EH (cell line): ENCODE measurements around the gene SREBF1.

ENCODE experiments used
- DNase-seq: peaks from one replicate; pipeline ENCODE4 v3.0.0-alpha.2; 2015; ENCODE audit warnings: low read depth

SREBF1 gene

DNA sequence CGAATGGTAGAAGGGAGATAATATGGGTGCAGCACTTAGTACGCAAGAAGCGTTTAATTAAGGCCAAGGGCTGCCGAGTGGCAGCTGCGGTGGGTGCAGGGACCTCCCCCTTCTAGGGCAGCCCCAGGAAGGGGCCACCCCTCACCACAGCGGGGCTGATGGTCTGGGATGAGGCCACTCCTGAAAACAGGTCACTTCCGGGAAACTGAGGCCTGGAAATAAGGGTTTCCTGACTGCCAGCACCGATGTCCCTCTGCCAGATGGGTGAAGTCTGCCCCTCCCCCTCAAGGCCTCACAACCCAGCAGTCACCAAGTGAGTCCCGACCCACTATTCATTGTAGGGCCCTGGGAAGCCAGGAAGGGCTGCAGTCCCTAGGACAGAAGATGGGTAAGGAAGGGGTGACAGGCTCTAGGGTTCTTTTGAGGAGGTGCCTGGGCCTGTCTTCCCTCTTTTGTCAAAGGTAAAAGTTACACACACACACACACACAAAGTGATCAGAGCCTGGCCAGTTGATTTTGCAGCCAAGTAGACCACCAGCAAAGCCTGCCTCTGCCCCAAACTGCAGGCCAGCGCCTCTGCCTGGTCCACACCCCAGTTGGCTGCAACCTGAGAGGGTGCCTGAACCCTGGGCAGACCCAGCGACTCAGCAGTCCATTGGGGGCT, 12.5 kb downstream of the SREBF1 start:
- no peak for DNase-seq

DNA sequence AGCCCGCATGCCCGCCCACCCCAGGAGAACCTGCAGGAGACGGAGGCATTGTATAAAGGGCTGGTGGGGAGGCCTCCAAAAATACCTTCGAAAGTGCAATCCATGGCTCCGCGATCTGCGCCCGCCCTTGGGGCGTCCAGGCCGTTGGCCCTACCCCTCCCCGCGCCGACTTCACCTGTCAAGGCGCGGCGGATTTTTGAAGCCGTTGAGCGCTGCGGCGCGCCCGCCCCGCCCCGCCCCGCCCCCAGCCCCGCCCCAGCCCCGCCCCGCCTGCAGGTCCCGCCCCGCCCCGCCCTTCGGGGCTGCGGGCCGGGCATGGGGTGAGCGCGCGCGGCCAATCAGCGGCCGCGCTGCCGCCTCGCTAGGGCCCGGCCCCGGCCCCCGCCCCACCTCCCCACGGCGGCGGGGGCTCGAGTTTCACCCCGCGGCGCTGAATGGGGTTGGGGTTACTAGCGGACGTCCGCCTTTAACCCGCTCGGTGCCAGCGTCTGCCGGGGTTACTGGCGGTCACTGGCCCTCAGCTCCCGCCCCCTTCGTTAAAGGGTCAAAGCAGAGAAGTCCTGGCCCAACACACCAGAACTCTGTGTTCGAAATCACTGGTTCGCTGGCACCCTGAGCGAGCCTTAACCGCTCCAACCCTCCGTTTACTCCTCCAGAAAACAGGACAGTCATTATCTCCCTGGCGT, 13.2 kb downstream of the SREBF1 start:
- peak; percentile 89 for DNase-seq

DNA sequence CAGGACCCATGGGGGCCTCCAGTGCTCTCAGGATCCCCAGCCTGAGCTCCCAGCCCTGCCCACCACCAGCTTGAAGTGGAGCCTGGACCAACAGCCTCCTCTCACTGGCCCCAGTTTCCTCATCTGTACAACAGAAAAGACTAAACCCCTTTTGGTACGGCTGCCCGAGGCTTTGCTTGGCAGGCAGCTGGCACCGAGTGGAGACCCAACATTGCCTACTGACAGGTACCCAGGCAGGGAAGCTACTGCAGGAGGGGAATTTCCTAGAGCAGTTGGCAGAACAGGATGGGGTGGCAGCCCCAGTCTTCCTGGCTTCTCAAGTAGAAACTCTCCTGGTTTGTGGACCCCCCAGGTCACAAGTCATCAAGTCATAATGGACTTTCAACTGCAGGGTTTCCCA, 14.2 kb downstream of the SREBF1 start:
- DNase-seq = no peak

DNA sequence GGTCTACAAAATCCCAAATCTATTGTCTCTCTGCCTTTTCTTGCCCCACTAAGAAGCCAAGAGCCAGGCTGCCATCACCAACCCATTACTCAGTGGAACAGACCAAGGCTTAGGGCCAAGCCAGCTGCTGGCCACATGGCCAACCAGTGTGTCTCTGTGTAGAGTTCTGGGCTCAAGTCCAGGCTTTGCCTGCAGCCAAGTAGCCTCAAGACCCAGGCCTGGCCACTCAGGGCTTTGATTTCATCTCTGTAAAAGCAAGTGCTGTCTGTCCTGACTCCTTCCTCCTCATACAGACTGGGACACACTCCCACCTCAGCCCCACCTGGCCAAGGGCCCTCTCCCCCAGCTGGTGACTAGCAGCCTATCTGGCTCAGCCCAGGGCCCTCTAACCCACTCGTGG, 14.6 kb downstream of the SREBF1 start:
- peak; percentile 86 for DNase-seq

DNA sequence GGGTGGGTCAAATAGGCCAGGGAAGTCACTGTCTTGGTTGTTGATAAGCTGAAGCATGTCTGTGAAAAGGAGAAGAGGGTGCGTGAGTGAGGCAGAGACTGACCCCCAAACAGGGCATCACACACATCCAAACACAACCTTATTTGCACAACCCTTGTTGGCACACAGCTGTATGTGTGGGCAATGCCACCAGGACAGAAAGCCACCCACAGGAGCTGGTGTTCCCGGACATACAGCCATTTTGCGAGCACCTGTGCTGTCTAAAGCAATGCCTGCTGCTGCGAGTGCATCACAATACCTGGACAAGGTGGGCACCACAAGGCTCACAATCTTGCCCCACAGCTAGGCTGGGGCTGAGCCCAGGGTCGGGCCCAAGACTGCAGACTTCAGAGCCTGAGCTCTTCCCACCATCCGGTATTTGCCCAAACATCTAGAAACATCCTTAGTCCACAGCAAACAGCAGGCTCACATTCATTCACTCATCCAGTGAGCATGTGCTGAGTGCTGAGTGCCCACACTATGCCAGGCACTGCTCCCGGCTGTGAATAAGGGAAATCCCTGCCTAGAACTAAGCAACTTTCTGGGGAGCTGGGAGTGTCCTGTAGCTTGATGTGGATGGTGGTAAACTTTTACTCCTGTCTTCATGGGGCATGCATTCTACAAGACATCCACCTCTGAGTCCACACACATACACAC, 16.2 kb downstream of the SREBF1 start:
- DNase-seq = no peak

DNA sequence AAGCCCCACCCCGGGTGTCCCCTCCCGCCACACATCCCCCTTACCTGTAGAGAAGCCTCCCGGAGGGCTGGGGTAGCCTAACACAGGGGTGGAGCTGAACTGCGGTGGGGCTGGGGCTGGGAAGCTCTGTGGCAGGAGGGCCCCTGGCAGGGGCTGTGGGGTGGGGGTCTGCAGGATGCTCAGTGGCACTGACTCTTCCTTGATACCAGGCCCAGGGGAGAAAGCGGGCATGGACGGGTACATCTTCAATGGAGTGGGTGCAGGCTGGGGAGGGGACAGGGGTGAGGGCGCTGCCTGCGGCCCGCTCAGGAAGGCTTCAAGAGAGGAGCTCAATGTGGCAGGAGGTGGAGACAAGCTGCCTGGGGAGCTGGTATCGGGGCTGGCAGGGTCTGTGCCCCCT, 16.7 kb downstream of the SREBF1 start:
- DNase-seq = no peak

DNA sequence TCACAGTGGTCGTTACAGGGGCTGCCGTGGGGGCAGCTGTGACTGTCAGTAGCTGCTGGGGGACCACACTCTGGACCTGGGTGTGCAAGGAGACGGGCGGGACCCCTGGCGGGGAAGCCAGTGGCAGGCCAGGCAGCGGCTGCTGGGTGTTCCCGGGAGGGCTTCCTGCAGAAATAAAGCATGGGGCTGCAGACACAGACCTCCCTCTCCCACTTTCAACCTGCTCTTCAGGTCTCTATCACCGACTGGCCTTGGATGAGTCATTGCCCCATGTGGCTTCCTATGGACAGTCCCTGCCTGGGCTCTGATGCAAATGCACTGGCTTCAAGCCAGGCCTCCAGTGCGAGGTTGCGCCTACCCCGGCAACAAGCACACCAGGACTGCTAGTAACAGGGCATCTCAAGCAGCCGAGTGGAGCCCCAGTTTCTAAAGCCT, 17.2 kb downstream of the SREBF1 start:
- DNase-seq = peak; percentile 93

DNA sequence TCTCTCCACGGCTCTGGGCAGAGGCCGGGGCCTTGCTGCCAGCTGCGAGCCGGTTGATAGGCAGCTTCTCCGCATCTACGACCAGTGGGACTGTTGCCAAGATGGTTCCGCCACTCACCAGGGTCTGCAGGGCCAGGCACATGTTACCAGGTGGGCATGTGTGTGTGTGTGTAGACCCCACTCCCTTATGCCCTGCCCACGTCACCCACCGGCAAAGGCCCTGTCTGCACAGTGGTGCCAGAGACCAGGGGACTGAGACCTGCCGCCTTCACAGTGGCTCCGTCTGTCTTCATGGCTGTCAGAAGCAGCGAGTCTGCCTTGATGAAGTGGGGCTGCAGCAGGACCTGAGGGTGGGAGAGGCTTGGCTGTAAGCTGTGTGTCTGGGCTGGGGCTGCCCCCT, 17.7 kb downstream of the SREBF1 start:
- DNase-seq = no peak

DNA sequence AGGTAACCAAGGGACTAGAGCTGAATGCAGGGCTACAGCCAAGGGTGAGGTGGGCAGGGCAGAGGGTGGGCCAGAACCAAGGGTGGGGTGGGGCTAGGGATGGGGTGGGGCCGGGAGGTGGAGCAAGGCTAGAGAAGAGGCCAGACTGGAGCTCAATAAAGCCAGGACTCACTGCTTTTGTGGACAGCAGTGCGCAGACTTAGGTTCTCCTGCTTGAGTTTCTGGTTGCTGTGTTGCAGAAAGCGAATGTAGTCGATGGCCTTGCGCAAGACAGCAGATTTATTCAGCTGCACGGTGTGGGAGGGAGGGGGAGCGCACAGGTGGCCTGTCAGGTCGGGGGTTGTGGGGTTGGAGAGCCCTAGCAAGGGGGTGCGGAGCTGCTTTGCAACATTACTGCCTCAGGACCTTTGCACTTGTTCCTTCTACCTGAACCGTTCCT, 18.7 kb downstream of the SREBF1 start:
- peak; percentile 58 for DNase-seq

DNA sequence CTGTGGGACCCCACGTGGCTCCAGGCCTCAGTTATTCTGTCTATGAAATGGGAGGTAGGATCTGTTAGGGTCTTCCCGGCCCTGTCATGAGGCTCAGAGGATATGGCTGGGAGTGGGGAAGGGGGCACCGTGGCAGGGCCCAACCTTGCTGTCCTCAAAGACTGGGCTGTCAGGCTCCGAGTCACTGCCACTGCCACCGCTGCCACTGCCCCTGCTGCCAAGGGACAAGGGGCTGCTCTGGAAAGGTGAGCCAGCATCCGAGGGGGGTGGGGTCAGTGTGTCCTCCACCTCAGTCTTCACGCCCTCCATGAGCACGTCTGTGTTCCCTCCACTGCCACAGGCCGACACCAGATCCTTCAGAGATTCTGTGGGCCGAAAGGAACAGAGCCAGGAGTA, 19.2 kb downstream of the SREBF1 start:
- DNase-seq = no peak

DNA sequence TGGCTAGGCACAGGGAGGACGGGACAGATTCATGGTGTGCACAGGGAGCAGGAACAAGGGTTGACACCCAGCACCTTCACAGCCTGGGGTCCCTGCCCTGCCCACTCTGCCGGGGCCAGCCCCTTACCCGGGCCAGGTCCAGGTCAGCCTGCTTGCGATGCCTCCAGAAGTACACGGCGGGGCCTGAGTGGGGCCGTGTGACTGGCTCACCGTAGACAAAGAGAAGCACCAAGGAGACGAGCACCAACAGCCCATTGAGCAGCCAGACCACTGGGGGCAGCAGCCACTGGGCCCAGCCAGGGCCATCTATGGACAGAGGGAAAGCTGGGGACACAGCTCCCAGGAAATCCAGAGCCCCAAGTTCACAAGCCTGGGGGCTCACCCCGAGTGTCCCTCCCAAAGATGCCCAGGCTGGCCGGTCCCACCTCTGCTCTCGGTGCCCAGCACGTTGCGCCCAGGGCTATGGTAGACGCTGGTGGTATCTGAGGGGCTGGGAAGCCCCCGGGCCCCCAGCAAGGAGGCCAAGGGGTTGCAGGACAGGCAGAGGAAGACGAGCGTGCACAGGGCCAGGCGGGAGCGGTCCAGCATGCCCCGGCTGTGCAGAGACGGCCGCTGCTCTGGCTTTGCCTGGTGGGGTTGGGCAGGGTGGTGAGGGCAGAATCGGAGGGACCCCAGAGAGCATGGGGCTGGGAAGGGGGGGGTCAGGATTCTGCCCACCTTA, 19.8 kb downstream of the SREBF1 start:
- no peak for DNase-seq

DNA sequence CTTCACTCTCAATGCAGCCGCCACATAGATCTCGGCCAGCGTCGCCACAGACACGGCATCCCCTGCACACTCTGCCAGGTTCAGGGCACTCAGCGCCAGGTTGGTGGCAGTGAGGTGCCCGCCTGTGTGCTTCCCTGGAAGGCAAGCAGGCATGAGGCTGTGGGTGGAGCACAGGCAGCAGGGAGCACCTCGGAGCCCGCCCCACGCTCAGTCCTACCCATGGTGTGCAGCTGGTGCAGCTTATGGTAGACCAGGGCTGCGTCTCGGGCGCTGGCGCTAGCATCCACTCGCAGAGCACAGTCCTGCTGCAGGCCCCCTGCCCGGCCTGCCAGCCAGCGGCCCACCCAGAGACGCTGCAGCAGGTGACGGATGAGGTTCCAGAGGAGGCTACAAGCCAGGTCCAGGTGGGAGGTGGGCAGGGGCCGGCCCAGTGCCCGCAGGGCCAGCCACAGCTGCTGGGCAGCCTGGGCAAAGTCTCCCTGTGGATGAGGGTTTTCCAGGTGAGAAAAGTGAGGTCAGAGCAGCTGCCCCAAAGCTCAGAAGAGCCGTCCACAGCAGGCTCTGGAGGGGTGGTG, 20.5 kb downstream of the SREBF1 start:
- no peak for DNase-seq

DNA sequence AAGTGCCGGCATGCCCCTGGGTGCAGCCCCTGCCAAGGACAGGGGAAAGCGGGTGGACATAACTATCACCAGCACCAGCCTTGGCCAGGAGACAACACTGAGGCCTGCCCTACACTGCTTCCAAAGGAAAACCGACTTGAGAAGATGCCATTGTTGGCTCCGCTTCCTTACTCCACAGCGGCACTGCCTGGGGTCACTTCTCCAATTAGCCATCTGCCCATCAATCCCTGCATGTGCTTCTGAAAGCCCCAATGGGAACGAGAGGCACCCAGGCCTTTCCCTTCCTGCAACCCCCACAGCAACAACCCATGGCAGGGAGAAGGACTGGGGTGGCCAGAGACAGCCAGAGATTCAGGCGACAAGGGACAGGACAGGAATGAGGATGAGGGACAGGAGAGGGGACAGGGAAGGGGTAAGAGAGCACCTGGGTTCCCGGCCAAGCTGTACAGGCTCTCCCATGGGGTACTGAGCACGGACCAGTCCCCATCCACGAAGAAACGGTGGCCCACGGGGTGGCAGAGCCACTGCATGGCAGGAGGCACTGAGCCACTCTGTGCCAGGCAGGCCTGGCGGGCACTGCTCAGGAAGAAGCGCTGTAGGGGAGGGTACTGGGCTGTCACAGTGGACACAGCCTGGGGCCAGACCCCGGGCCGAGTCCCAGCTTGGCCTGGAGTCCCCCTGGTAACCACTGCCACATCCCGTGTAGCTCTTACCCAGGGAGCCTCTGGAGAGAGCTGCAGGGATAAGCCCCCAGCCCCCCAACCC, 21.2 kb downstream of the SREBF1 start:
- no peak for DNase-seq

DNA sequence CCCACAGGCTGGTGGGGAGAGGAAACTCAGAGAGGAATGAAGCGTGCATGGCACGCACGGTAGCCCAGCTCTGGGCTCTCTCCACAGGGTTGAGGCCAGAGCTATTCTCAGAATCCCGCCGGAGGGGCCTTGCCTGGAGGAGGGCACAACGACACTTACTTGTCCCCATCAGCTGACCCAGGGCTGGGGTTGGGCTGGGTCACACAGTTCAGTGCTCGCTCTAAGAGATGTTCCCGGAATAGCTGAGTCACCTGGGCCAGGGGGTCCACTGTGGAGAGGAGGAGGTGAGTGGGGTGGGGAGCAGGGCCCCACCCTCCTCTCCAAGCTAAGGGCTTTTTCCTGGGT, 21.8 kb downstream of the SREBF1 start:
- peak; percentile 54 for DNase-seq

DNA sequence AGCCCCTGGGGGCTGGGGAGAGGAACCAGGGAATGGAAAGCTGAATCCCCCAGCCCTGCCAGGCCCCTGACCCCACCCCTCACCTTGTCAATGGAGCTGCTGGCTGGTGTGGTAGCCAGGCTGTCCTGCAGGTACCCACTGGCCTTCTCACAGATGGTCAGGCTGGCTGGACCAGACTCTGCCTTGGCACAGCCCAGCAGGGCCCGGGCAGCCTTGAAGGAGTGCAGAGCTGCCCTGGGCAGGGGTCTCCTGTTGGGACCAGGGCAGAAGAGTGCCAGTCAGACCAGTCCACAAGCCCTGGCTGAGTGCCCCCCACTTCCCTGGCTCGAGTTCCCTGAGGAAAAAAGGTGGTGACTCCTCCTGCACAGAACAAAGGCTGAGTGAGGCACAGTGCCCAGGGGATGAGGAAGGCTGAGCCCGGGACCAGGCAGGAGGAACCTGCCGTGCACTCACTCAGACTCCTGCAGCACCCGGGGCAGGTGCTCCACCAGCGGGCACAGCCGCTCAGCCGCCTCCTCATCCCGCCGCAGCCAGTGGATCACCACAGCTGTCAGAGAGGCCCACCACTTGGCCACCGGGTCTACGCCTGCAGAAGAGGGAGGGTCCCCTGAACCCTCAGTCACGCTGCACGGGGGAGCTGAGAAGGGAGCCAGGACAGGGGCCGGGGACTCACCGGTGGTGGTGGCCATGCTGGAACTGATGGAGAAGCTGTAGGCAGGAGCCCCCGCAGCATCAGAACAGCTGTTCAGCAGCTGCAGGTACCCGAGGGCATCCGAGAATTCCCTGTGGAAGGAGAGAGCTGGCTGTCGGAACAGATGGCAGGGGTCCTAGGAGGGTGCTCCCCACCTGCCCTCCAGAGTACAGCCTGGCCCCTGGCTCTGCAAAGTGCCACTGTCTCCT, 22.4 kb downstream of the SREBF1 start:
- no peak for DNase-seq

DNA sequence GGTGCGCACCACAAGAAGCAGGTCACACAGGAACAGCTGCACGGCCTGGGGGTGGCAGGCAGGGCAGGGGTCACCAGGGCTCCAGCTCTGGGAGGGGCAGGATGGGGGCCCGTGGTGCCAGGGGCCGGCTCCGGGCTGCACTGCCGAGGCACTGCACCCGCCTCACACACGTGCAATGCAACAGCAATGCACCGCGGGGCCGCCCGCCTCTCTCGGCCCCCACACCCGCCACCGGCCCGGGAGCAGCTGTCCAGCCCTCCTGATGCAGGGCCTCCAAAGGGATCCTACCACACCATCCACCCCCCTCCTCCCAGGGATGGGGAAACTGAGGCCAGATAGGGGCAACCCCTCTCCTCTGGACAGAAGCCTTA, 23.1 kb downstream of the SREBF1 start:
- no peak for DNase-seq

DNA sequence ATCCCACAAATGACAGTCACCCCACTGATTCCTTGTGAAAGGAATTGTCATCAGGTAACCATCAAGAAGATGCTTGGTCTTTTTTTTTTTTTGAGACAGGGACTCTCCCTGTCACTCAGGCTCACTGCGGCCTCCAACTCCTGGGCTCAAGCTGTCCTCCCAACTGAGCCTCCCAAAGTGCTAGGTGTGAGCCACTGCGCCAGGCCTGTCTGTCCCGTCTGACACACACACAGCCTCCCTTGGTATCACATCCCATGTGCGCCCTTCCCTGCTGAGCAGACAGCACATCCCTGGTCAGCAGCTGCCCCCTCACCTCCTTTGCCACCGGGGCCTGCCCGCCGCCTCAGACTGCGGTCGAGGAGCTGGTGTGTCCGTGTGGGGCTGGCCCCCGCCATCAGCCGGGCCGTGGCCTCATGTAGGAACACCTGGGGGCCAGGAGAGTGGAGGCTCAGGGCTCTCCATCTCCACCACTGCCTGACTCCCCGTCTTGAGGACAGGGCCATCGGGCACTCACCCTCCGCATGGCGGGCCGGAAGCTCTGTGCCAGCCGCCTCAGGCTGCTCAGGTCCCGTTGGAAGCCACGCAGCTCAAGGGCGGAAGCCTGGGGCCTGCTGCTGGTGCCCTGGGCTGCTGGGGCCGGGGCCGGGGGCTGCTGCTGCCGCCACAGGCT, 23.6 kb downstream of the SREBF1 start:
- DNase-seq = no peak

DNA sequence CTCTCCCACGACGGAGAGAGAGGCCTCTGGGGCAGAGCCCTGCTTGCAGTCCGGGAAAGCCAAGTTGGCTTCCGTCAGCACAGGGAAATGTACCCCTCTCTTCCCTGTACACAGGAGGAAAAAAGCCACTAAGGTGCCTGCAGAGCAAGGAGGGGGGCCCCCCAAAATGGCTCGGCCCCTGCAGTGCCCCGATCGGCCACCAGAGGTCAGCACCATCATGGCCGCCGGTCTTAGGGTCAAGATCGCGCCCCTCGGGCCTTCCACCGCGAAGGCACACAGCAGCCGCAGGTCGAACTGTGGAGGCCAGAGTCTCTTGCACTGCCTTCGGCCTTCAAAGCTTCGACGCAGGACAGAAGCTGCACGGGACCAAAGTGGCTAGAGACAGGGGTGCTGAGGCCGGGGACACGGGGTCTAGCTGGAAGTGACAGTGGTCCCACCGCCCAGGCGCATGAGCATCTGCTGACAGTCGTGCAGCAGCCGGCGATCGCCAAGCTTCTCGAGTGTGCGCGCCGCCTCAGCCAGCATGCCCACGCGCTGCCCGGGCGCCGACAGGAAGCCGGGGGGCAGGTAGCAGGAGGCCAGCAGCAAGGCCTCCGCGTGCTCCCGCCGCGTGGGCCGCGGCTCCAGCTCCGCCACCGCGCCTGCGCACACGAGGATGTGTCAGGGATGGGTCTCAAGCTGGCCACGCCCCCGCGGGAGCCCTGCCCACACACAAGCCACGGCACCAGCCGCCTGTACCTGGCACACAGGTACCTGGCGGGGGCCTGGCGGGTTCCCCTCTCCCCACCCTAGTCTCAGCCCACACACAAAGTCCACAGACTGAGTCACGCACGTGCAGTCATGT, 24.4 kb downstream of the SREBF1 start:
- peak; percentile 58 for DNase-seq
